B cell (primary cell): ENCODE results near the gene VANGL2.

Experiments
- EZH2 ChIP-seq: IDR thresholded peaks from 2 replicates; pipeline ENCODE4 v1.6.1; 2012; ENCODE audit warnings: borderline replicate concordance, low read depth, mild to moderate bottlenecking, moderate library complexity, low read length; ENCODE audit not compliant: insufficient read depth, poor library complexity, severe bottlenecking
- TF ChIP-seq, protein P1 (sequence below): fragments of 200-600 bp; IDR thresholded peaks from one replicate; pipeline ENCODE4 v1.8.0; 2022; ENCODE audit warnings: antibody characterized with exemption, mild to moderate bottlenecking

DNA sequence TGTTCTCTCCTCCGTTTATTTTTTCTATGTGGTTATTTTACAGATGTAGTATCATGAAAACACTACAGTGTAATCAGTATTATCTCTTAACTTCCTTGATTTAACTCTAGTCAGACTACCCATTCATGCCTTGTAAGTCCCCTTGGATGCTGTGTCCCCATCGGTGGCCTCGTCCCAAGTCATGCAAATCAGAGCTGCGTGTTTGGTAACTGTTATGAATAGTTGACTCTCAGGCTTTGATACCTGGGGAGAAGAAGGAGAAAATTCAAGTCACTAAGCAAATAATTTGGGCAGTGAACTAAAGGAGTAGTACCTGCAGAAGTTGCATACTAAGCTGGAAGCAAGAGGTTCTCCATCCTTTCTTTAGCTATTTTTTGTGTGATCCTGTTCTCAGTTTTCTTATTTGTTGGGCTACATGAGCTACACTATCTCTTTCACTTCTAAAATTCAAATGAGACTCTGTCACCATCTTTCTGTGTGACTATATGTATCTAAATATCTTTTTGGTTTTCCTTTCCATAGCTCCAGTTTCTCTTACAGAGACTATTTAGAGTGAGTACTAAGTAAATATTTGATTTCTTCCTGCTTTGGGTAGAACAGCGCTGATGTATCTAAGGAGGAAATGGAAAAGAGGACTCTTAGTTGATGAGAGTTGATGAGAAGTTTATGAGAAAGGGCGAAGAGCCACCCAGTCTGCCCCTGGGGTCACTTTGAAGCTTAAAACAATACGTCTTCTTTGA is 50.9 kb downstream of the VANGL2 start:
- TF ChIP-seq, protein P1, sequence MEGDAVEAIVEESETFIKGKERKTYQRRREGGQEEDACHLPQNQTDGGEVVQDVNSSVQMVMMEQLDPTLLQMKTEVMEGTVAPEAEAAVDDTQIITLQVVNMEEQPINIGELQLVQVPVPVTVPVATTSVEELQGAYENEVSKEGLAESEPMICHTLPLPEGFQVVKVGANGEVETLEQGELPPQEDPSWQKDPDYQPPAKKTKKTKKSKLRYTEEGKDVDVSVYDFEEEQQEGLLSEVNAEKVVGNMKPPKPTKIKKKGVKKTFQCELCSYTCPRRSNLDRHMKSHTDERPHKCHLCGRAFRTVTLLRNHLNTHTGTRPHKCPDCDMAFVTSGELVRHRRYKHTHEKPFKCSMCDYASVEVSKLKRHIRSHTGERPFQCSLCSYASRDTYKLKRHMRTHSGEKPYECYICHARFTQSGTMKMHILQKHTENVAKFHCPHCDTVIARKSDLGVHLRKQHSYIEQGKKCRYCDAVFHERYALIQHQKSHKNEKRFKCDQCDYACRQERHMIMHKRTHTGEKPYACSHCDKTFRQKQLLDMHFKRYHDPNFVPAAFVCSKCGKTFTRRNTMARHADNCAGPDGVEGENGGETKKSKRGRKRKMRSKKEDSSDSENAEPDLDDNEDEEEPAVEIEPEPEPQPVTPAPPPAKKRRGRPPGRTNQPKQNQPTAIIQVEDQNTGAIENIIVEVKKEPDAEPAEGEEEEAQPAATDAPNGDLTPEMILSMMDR, result no peak
- no peak for TF ChIP-seq EZH2
